Erythroblast (primary cell): Measurements from ENCODE around the gene IPO13.

ENCODE experiments used
- GATA1 ChIP-seq: IDR thresholded peaks from 2 replicates; pipeline ENCODE4 v1.6.1; 2011; ENCODE audit warnings: low read depth, mild to moderate bottlenecking, control low read depth, low read length, moderate library complexity
- POLR2A ChIP-seq: IDR thresholded peaks from 2 replicates; pipeline ENCODE4 v1.6.1; 2011; ENCODE audit warnings: mild to moderate bottlenecking, low read length

- TF ChIP-seq POLR2A (no peak), GATA1 (no peak)
Measured at GRCh38 chr1:43981135-43981491, 34.4 kb downstream of the IPO13 start.
